WTC11 (cell line): ENCODE data around the gene FAM3D. TPM values are rescaled to one million over a fixed set of nuclear protein-coding genes. Genes with fewer than 3 reads are reported as not detected.

Experiments
- ATAC-seq: fragments of 200-7000 bp; cut with Tn5 transposase; 2 replicates; pipeline ENCODE4 v1.10.0; 2021; ENCODE audit warnings: mild to moderate bottlenecking, moderate library complexity
- CTCF ChIA-PET: fragments of 300-600 bp; sonication (Branson Sonifier 250); formaldehyde crosslinking; loops from one replicate; lab custom pipeline; 2021; ENCODE audit warnings: antibody characterized with exemption; lab: Charles Lee
- POLR2A ChIA-PET: fragments of 350-600 bp; sonication (Branson Sonifier 250); formaldehyde crosslinking; loops from one replicate; lab custom pipeline; 2021; ENCODE audit warnings: antibody characterized with exemption; lab: Charles Lee
- DNase-seq: peaks from one replicate; pipeline ENCODE4 v3.0.0; 2021; ENCODE audit warnings: low spot score
- H3K27ac Mint-ChIP-seq: 2 replicates; pipeline ENCODE4 v1.8.0; 2021; ENCODE audit warnings: mixed read lengths
- H3K27me3 Mint-ChIP-seq: 2 replicates; pipeline ENCODE4 v1.8.0; 2021; ENCODE audit warnings: low read depth, mild to moderate bottlenecking, moderate library complexity, mixed read lengths
- H3K36me3 Mint-ChIP-seq: 2 replicates; pipeline ENCODE4 v1.8.0; 2021; ENCODE audit warnings: mixed read lengths
- H3K4me1 Mint-ChIP-seq: 2 replicates; pipeline ENCODE4 v1.8.0; 2022; ENCODE audit warnings: mixed read lengths
- H3K4me3 Mint-ChIP-seq: 2 replicates; pipeline ENCODE4 v1.8.0; 2021; ENCODE audit warnings: mild to moderate bottlenecking, moderate library complexity, mixed read lengths
- H3K9me3 Mint-ChIP-seq: 2 replicates; pipeline ENCODE4 v1.8.0; 2021; ENCODE audit warnings: mixed read lengths
- CREM ChIP-seq: sonication (generic); formaldehyde crosslinking; IDR thresholded peaks from 2 replicates; pipeline ENCODE4 v1.8.1; 2022; ENCODE audit warnings: mild to moderate bottlenecking, missing genetic modification reagents, moderate library complexity
- FOXK1 ChIP-seq: sonication (generic); formaldehyde crosslinking; IDR thresholded peaks from 2 replicates; pipeline ENCODE4 v1.8.0; 2022; ENCODE audit warnings: mild to moderate bottlenecking, moderate library complexity, missing genetic modification reagents
- GRHL2 ChIP-seq: fragments of 250-450 bp; sonication (Bioruptor Pico); IDR thresholded peaks from 2 replicates; pipeline ENCODE4 v1.8.0; 2022; ENCODE audit warnings: mild to moderate bottlenecking, moderate library complexity; ENCODE audit not compliant: insufficient replicate concordance, severe bottlenecking
- GTF2I ChIP-seq: fragments of 250-450 bp; sonication (Bioruptor Pico); conservative IDR thresholded peaks from 2 replicates; pipeline ENCODE4 v1.4.0; 2021; ENCODE audit warnings: mild to moderate bottlenecking
- NFATC4 ChIP-seq: fragments of 250-450 bp; sonication (Bioruptor Pico); IDR thresholded peaks from 2 replicates; pipeline ENCODE4 v1.9.0; 2021; ENCODE audit warnings: mild to moderate bottlenecking
- SMAD3 ChIP-seq: sonication (generic); formaldehyde crosslinking; IDR thresholded peaks from 2 replicates; pipeline ENCODE4 v1.8.0; 2022; ENCODE audit warnings: missing genetic modification reagents, mild to moderate bottlenecking, borderline replicate concordance
- TEAD4 ChIP-seq: sonication (generic); formaldehyde crosslinking; IDR thresholded peaks from 2 replicates; pipeline ENCODE4 v1.8.0; 2022; ENCODE audit warnings: mild to moderate bottlenecking, missing genetic modification reagents
- USF1 ChIP-seq: sonication (generic); formaldehyde crosslinking; IDR thresholded peaks from 2 replicates; pipeline ENCODE4 v1.8.0; 2022; ENCODE audit warnings: mild to moderate bottlenecking, missing genetic modification reagents
- USF2 ChIP-seq: sonication (generic); formaldehyde crosslinking; IDR thresholded peaks from 2 replicates; pipeline ENCODE4 v1.8.1; 2023; ENCODE audit warnings: mild to moderate bottlenecking, missing genetic modification reagents, moderate library complexity
- ZNF219 ChIP-seq: sonication (generic); formaldehyde crosslinking; IDR thresholded peaks from 2 replicates; pipeline ENCODE4 v1.8.0; 2023; ENCODE audit warnings: missing genetic modification reagents, mild to moderate bottlenecking, borderline replicate concordance
- ZNF232 ChIP-seq: sonication (generic); formaldehyde crosslinking; IDR thresholded peaks from 2 replicates; pipeline ENCODE4 v1.8.0; 2022; ENCODE audit warnings: mild to moderate bottlenecking, missing genetic modification reagents
- ZNF317 ChIP-seq: sonication (generic); formaldehyde crosslinking; IDR thresholded peaks from 2 replicates; pipeline ENCODE4 v1.8.1; 2023; ENCODE audit warnings: low read depth, mild to moderate bottlenecking, moderate library complexity, missing genetic modification reagents, borderline replicate concordance
- ZNF396 ChIP-seq: fragments of 250-450 bp; sonication (Bioruptor Pico); IDR thresholded peaks from 2 replicates; pipeline ENCODE4 v1.8.0; 2021; ENCODE audit warnings: mild to moderate bottlenecking, moderate library complexity, borderline replicate concordance
- ZNF671 ChIP-seq: fragments of 250-450 bp; sonication (Bioruptor Pico); IDR thresholded peaks from 2 replicates; pipeline ENCODE4 v1.8.0; 2021; ENCODE audit warnings: mild to moderate bottlenecking
- total RNA-seq: library from RNA; stranded (reverse); gene quantifications from 3 replicates; pipeline ENCODE4 v1.2.3, GENCODE V29; 2021
- TF ChIP-seq, protein P1 (sequence below): fragments of 250-450 bp; sonication (Bioruptor Pico); IDR thresholded peaks from 2 replicates; pipeline ENCODE4 v1.9.0; 2021; ENCODE audit warnings: mild to moderate bottlenecking
- TF ChIP-seq, protein P2 (sequence below): sonication (generic); formaldehyde crosslinking; IDR thresholded peaks from 2 replicates; pipeline ENCODE4 v1.8.0; 2023; ENCODE audit warnings: missing genetic modification reagents
- TF ChIP-seq, protein P3 (sequence below): sonication (generic); formaldehyde crosslinking; IDR thresholded peaks from 2 replicates; pipeline ENCODE4 v1.8.1; 2023; ENCODE audit warnings: mild to moderate bottlenecking, missing genetic modification reagents
- TF ChIP-seq, protein P4 (sequence below): sonication (generic); formaldehyde crosslinking; IDR thresholded peaks from 2 replicates; pipeline ENCODE4 v1.8.1; 2022; ENCODE audit warnings: mild to moderate bottlenecking, moderate library complexity, missing genetic modification reagents
- TF ChIP-seq, protein P5 (sequence below): sonication (generic); formaldehyde crosslinking; IDR thresholded peaks from 2 replicates; pipeline ENCODE4 v1.8.0; 2022; ENCODE audit warnings: mild to moderate bottlenecking, missing genetic modification reagents

FAM3D gene
- total RNA-seq, 1 experiment from 2014 or later = 0.66 TPM

GRCh38 chr3:58652624-58653023, 13.9 kb downstream of the FAM3D start:
- Mint-ChIP-seq H3K36me3 (no peaks in the 10 kb centered on the region), H3K4me1 (peaks cover 4% of the 10 kb centered on the region; the same call in 1 of the 2 replicates), H3K27ac (no peak overlapping the region), H3K9me3 (peaks cover 13% of the 10 kb centered on the region), H3K4me3 (no peak overlapping the region), H3K27me3 (peaks cover 7% of the 10 kb centered on the region; the same call in 1 of the 2 replicates)
- ChIA-PET CTCF (no interaction called here), POLR2A (no interaction called here)
- TF ChIP-seq TEAD4 (CRISPR knock-in tag) (no peak), NFATC4 (CRISPR knock-in tag) (no peak), SMAD3 (CRISPR knock-in tag) (no peak), ZNF396 (CRISPR knock-in tag) (no peak), GRHL2 (CRISPR knock-in tag) (no peak), ZNF219 (CRISPR knock-in tag) (no peak), CREM (CRISPR knock-in tag) (no peak), ZNF232 (CRISPR knock-in tag) (no peak), FOXK1 (CRISPR knock-in tag) (no peak)
- TF ChIP-seq, protein P1, sequence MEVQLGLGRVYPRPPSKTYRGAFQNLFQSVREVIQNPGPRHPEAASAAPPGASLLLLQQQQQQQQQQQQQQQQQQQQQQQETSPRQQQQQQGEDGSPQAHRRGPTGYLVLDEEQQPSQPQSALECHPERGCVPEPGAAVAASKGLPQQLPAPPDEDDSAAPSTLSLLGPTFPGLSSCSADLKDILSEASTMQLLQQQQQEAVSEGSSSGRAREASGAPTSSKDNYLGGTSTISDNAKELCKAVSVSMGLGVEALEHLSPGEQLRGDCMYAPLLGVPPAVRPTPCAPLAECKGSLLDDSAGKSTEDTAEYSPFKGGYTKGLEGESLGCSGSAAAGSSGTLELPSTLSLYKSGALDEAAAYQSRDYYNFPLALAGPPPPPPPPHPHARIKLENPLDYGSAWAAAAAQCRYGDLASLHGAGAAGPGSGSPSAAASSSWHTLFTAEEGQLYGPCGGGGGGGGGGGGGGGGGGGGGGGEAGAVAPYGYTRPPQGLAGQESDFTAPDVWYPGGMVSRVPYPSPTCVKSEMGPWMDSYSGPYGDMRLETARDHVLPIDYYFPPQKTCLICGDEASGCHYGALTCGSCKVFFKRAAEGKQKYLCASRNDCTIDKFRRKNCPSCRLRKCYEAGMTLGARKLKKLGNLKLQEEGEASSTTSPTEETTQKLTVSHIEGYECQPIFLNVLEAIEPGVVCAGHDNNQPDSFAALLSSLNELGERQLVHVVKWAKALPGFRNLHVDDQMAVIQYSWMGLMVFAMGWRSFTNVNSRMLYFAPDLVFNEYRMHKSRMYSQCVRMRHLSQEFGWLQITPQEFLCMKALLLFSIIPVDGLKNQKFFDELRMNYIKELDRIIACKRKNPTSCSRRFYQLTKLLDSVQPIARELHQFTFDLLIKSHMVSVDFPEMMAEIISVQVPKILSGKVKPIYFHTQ (CRISPR knock-in tag) = no peak
- TF ChIP-seq, protein P2, sequence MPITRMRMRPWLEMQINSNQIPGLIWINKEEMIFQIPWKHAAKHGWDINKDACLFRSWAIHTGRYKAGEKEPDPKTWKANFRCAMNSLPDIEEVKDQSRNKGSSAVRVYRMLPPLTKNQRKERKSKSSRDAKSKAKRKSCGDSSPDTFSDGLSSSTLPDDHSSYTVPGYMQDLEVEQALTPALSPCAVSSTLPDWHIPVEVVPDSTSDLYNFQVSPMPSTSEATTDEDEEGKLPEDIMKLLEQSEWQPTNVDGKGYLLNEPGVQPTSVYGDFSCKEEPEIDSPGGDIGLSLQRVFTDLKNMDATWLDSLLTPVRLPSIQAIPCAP (CRISPR knock-in tag) = no peak
- TF ChIP-seq, protein P3, sequence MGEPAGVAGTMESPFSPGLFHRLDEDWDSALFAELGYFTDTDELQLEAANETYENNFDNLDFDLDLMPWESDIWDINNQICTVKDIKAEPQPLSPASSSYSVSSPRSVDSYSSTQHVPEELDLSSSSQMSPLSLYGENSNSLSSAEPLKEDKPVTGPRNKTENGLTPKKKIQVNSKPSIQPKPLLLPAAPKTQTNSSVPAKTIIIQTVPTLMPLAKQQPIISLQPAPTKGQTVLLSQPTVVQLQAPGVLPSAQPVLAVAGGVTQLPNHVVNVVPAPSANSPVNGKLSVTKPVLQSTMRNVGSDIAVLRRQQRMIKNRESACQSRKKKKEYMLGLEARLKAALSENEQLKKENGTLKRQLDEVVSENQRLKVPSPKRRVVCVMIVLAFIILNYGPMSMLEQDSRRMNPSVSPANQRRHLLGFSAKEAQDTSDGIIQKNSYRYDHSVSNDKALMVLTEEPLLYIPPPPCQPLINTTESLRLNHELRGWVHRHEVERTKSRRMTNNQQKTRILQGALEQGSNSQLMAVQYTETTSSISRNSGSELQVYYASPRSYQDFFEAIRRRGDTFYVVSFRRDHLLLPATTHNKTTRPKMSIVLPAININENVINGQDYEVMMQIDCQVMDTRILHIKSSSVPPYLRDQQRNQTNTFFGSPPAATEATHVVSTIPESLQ = no peak
- DNase-seq (no peak), ATAC-seq (no peak)

DNA sequence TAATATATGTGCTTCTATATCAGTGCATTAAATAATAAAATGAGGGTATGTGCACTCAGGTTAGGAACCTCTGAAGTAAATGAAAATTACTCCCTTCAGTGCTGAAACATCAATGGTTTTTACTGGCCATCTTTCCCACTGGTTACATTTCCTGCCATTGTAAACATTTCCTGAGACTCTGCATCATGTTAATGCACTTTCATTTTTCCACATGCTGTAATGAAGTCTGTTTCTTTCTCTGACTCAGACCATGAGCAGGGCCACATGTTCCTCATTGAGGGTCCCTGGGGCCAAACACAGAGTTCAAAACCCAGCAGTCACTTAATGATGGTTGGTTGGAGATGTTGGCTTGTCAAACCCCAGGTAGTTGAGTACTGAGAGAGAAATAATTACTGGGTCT, 15.3 kb downstream of the FAM3D start:
- ChIA-PET POLR2A (no interaction called here), CTCF (no interaction called here)
- H3K4me3 Mint-ChIP-seq = no peak overlapping the region
- no peaks in the 10 kb centered on the region for H3K36me3 Mint-ChIP-seq
- ATAC-seq (no peak), DNase-seq (no peak)
- H3K9me3 Mint-ChIP-seq = peaks cover 13% of the 10 kb centered on the region
- no peak for TF ChIP-seq ZNF396 (CRISPR knock-in tag)
- H3K27me3 Mint-ChIP-seq = peaks cover 7% of the 10 kb centered on the region; the same call in 1 of the 2 replicates
- no peak overlapping the region for H3K27ac Mint-ChIP-seq
- no peaks in the 10 kb centered on the region for H3K4me1 Mint-ChIP-seq

- H3K4me1 Mint-ChIP-seq = no peaks in the 10 kb centered on the region
- DNase-seq (no peak), ATAC-seq (no peak)
- POLR2A ChIA-PET = no interaction called here
- CTCF ChIA-PET = no interaction called here
- TF ChIP-seq, protein P4, sequence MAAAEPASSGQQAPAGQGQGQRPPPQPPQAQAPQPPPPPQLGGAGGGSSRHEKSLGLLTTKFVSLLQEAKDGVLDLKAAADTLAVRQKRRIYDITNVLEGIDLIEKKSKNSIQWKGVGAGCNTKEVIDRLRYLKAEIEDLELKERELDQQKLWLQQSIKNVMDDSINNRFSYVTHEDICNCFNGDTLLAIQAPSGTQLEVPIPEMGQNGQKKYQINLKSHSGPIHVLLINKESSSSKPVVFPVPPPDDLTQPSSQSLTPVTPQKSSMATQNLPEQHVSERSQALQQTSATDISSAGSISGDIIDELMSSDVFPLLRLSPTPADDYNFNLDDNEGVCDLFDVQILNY = no peak
- TF ChIP-seq, protein P5, sequence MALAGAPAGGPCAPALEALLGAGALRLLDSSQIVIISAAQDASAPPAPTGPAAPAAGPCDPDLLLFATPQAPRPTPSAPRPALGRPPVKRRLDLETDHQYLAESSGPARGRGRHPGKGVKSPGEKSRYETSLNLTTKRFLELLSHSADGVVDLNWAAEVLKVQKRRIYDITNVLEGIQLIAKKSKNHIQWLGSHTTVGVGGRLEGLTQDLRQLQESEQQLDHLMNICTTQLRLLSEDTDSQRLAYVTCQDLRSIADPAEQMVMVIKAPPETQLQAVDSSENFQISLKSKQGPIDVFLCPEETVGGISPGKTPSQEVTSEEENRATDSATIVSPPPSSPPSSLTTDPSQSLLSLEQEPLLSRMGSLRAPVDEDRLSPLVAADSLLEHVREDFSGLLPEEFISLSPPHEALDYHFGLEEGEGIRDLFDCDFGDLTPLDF (CRISPR knock-in tag) = no peak
- TF ChIP-seq USF2 (CRISPR knock-in tag) (no peak), ZNF317 (no peak), USF1 (CRISPR knock-in tag) (no peak), GTF2I (no peak), ZNF671 (CRISPR knock-in tag) (no peak), GRHL2 (CRISPR knock-in tag) (no peak)
- TF ChIP-seq, all 79 proteins: peak for 0
- H3K9me3 Mint-ChIP-seq = peaks cover 12% of the 10 kb centered on the region
- H3K27ac Mint-ChIP-seq = no peak overlapping the region
- no peaks in the 10 kb centered on the region for H3K36me3 Mint-ChIP-seq
- no peak overlapping the region for H3K4me3 Mint-ChIP-seq
- H3K27me3 Mint-ChIP-seq = peaks cover 7% of the 10 kb centered on the region
Measured at GRCh38 chr3:58647381-58648141, 19.0 kb downstream of the FAM3D start.
